Naive B cell (primary cell): ENCODE measurements around the gene MFRP. TPM values are rescaled to one million over a fixed set of nuclear protein-coding genes. Genes with fewer than 3 reads are reported as not detected.
A peak's percentile ranks its signal among the peaks of the same experiment; 100 is the strongest.

ENCODE experiments used
- ATAC-seq, 2 donors: fragments of 150-1000 bp; cut with Tn5 transposase; 2 replicates each; pipeline ENCODE4 v1.10.0; 2021; ENCODE audit warnings: low read depth in 2 of 2, mild to moderate bottlenecking in 2 of 2, moderate library complexity in 2 of 2
- DNase-seq: peaks from one replicate; pipeline ENCODE4 v3.0.0; 2022
- H3K27ac Mint-ChIP-seq, 6 donors: one replicate each; pipeline ENCODE4 v1.8.0; 2020 to 2022; ENCODE audit warnings: mild to moderate bottlenecking in 6 of 6, mixed read lengths in 6 of 6, moderate library complexity in 5 of 6, inconsistent platforms in 2 of 6
- H3K27me3 Mint-ChIP-seq, 3 donors: one replicate each; pipeline ENCODE4 v1.8.0; 2021 to 2022; ENCODE audit warnings: mixed read lengths in 3 of 3, mild to moderate bottlenecking in 1 of 3
- H3K36me3 Mint-ChIP-seq, 2 donors: one replicate each; pipeline ENCODE4 v1.8.0; 2020 to 2022; ENCODE audit warnings: mixed read lengths in 2 of 2, inconsistent platforms in 1 of 2, mild to moderate bottlenecking in 1 of 2
- H3K4me1 Mint-ChIP-seq, 3 donors: one replicate each; pipeline ENCODE4 v1.8.0; 2020 to 2022; ENCODE audit warnings: mixed read lengths in 3 of 3, inconsistent platforms in 1 of 3, mild to moderate bottlenecking in 1 of 3, moderate library complexity in 1 of 3
- H3K4me3 Mint-ChIP-seq, 8 donors: one replicate each; pipeline ENCODE4 v1.8.0; 2020 to 2022; ENCODE audit warnings: mild to moderate bottlenecking in 8 of 8, mixed read lengths in 8 of 8, moderate library complexity in 8 of 8, inconsistent platforms in 2 of 8
- H3K9me3 Mint-ChIP-seq, 7 donors: one replicate each; pipeline ENCODE4 v1.8.0; 2020 to 2022; ENCODE audit warnings: mixed read lengths in 7 of 7, mild to moderate bottlenecking in 5 of 7, inconsistent platforms in 2 of 7, moderate library complexity in 1 of 7
- polyA plus RNA-seq, 6 donors: library from polyadenylated mRNA; unstranded; fragments of 300-500 nt; fragmentation: Illumina TruSeq; gene quantifications; one replicate each; pipeline ENCODE4 v1.2.3, GENCODE V29; 2021; ENCODE audit warnings: low read depth in 6 of 6

Gene MFRP
- polyA plus RNA-seq, 6 donors from 2014 or later, result not detected

DNA sequence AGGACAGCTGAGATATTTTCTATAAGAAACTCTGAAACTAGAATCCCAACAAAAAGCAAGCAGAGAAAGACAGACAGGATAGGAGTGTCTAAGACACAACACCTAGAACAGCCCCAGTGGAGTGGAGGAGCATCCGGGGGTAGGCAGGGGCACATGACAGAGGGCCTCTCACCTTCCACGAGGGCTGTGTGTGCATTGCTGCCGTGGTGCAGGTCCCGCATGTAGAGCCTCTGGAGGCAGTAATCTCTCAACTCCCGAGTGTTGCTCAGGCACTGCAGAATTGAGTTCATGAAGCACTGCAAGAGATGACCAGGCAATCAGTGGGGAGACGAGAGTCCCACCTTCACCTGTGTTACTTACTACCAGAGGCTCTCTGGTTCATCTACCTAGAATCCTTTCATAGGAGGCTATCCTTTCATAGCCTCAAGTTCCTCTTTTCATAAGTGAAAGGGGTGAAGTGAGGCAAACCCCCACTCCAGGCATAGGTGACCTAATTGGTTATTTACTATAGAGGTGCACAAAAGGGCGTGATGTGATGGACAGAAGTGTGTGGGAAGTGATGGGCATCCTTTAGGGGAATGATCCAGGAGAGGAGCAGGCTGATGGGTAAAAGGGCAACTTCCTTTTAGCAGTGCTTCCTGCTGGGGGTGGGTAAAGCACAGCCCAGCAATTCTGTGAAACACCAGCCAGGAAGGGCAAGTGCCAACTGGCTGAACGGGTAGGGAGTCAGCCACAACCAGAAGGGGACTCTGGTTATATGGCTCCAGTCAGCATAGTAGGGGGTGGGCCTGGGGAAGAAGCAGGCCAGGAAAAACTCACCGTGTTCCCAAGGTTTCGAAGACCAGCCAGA, 13.1 kb upstream of the MFRP start:
- DNase-seq (no peak), ATAC-seq (peak in 1 of 2 donors; percentile 19)
- H3K4me3 Mint-ChIP-seq, result peak overlapping the region in 1 of 8 donors; percentile 16
- peaks cover 0 to 2% (median 0%) of the 10 kb centered on the region in 7 donors for H3K9me3 Mint-ChIP-seq
- peaks cover 0 to 4% of the 10 kb centered on the region in 2 donors for H3K36me3 Mint-ChIP-seq
- H3K27ac Mint-ChIP-seq, result peak overlapping the region in 1 of 6 donors; percentile 63
- peaks cover 32 to 46% (median 36%) of the 10 kb centered on the region in 3 donors for H3K4me1 Mint-ChIP-seq
- peaks cover 22 to 57% (median 49%) of the 10 kb centered on the region in 3 donors for H3K27me3 Mint-ChIP-seq

- Mint-ChIP-seq H3K9me3 (no peaks in the 10 kb centered on the region), H3K27ac (peak overlapping the region in 1 of 6 donors; percentile 88), H3K27me3 (peaks cover 31 to 57% (median 39%) of the 10 kb centered on the region in 3 donors), H3K4me3 (peak overlapping the region; percentile 57 to 94 (median 75)), H3K4me1 (peaks cover 28 to 35% (median 33%) of the 10 kb centered on the region in 3 donors), H3K36me3 (no peaks in the 10 kb centered on the region)
- ATAC-seq (no peak), DNase-seq (no peak)
Measured at GRCh38 chr11:119357074-119357473, 10.6 kb upstream of the MFRP start.

GRCh38 chr11:119356349-119357031, 10.0 kb upstream of the MFRP start:
- peaks cover 36 to 61% (median 42%) of the 10 kb centered on the region in 3 donors for H3K27me3 Mint-ChIP-seq
- no peaks in the 10 kb centered on the region for H3K9me3 Mint-ChIP-seq

DNA sequence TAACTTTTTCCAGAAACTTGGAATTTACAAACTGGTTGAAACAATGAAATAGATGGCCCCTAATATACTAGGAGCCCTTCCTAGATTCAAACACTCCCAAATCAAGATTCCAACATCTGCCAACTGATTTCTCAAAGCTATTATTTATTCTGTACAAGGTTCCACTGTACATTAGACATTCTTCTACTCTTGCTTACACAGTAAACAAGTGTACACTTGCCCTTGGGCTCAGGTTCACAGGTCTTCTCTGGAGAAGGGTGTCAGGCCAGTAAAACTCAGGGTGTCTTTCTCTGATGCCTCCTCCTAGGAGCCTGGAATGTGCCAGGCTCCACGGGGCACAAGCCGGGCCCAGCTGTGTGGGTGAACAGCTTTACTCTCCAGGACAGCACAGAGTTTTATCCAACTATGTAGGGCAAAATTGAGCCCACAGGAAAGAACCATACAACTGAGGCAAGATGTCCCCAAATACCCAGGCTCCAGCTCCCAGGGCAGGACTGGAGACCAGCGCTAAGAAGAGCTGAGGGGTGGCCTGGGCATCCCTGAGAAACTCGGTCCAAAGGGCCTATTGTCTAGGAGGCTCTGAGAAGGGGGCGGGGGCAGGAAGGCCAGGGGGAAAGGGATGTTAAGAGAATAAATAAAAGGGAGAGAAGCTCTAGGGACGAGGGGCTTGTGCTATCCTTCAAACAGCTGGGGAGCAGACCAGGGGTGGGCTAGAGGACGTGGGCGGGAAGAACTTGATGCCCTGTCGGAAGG, 8.8 kb upstream of the MFRP start:
- Mint-ChIP-seq H3K9me3 (no peaks in the 10 kb centered on the region), H3K36me3 (no peaks in the 10 kb centered on the region), H3K27ac (peak overlapping the region in 1 of 6 donors; percentile 90), H3K27me3 (peaks cover 41 to 73% (median 54%) of the 10 kb centered on the region in 3 donors), H3K4me3 (peak overlapping the region in 7 of 8 donors; percentile 35 to 96 (median 73)), H3K4me1 (peaks cover 28 to 35% (median 33%) of the 10 kb centered on the region in 3 donors)
- ATAC-seq (no peak), DNase-seq (no peak)

More at GRCh38 chr11:119356349-119357031, 10.0 kb upstream of the MFRP start:
- Mint-ChIP-seq H3K36me3 (no peaks in the 10 kb centered on the region), H3K27ac (peak overlapping the region in 5 of 6 donors; percentile 45 to 89 (median 83)), H3K4me1 (peaks cover 28 to 35% (median 33%) of the 10 kb centered on the region in 3 donors), H3K4me3 (peak overlapping the region; percentile 73 to 96 (median 94))
- ATAC-seq (peak; percentile 86 to 87), DNase-seq (peak; percentile 64)

DNA sequence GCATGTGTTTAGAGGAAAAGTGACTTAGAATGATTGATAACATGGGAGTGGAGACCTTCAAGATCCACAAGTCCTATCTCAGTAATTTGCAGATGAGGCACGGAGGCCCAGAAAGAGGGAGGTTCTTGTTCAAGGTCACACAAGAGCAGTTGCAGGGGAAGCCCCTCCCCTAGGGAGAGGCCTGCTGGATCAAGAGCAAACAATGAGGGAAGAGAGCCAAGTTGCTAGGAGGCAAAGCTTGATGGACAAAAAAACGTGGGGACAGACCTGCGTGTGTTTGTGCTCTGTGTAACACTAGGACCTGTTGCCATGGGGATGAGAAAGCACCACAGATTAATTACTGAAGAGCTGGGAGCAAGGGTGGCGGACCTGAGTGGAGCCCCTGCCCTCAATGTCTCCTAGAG, 6.4 kb upstream of the MFRP start:
- H3K27me3 Mint-ChIP-seq, result peaks cover 42 to 72% (median 57%) of the 10 kb centered on the region in 3 donors
- DNase-seq (no peak), ATAC-seq (no peak)
- no peaks in the 10 kb centered on the region for H3K36me3 Mint-ChIP-seq
- peak overlapping the region in 1 of 8 donors; percentile 19 for H3K4me3 Mint-ChIP-seq
- H3K27ac Mint-ChIP-seq, result no peak overlapping the region
- H3K9me3 Mint-ChIP-seq, result no peaks in the 10 kb centered on the region
- H3K4me1 Mint-ChIP-seq, result peaks cover 16 to 17% (median 16%) of the 10 kb centered on the region in 3 donors

DNA sequence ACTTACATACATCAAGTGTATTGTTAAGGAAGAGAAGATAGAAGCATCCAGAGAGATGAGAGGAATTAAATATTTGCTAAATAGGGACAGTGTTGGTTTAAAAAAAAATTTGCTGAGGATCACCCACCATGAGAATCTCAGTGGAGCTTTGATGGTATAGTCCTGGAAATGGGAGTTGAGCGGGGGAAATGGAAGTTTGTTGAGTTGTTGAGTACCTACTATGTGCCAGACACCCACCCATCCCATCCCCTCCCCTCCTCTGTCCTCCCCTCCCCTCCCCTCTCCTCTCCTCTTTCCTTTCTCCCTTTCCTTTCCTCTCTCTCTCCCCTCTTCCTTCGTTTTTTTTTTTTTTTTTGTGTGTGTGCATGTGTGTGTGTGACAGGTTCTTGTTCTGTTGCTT, 4.7 kb upstream of the MFRP start:
- H3K27ac Mint-ChIP-seq, result peak overlapping the region in 1 of 6 donors; percentile 21

DNA sequence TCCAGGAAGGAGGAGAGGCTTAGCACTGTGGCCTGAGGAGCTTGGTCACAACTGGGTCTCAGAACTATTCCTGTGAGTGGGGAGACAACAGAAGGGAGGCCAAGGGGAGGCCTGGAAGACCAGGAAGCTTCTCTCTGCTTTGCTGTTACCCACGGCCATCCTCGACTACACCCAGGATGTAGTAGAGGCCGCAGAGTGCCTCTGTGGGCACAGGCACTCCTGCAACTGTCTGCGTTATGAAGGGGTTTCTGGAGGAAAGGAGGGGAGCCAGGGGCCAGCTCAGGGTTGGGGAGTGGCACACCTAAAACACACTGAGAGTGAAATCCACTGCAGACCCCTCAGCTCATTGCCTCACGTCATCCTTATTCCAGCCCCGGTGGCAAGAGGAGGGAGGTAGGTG, 3.8 kb upstream of the MFRP start:
- no peaks in the 10 kb centered on the region for H3K9me3 Mint-ChIP-seq
- no peaks in the 10 kb centered on the region for H3K36me3 Mint-ChIP-seq
- H3K27me3 Mint-ChIP-seq, result peaks cover 44 to 72% (median 56%) of the 10 kb centered on the region in 3 donors
- H3K27ac Mint-ChIP-seq, result no peak overlapping the region
- peaks cover 0 to under 1% (median 0%) of the 10 kb centered on the region in 3 donors for H3K4me1 Mint-ChIP-seq
- no peak for DNase-seq
- no peak for ATAC-seq
- H3K4me3 Mint-ChIP-seq, result no peak overlapping the region

More for the DNA sequence above, 4.7 kb upstream of the MFRP start:
- H3K4me1 Mint-ChIP-seq, result peaks cover 3 to 5% (median 4%) of the 10 kb centered on the region in 3 donors
- ATAC-seq (no peak), DNase-seq (no peak)
- H3K27me3 Mint-ChIP-seq, result peaks cover 47 to 73% (median 56%) of the 10 kb centered on the region in 3 donors
- H3K4me3 Mint-ChIP-seq, result no peak overlapping the region
- no peaks in the 10 kb centered on the region for H3K36me3 Mint-ChIP-seq
- H3K9me3 Mint-ChIP-seq, result no peaks in the 10 kb centered on the region

DNA sequence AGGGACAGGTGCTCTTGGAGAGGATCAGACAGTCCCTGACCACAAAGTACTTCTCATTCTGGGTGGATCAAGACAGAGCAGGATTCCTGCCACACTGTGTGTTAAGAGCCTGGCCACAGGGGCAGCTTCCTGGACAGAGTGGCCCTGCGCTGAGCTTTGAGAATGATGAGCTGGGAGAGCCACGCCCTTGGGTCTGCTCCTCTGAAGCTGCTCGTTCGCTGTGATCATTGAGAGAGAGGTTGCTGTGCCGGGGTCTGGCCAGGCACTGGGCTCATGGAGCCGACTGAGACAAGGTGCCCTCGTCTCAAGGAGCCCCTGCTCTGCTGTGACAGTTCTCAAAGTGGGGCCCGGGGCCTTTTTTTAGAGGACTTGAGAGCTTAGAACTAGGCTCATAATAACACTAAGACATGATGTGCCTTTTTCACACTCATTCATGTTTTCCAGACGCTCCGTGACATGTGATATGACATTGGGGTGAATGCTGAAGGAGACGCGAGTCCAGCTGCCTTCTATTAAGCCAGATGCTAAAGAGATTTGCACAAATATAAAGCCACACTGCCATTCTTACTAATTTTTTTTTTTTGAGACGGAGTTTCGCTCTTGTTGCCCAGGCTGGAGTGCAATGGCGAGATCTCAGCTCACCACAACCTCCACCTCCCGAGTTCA, 1.6 kb upstream of the MFRP start:
- Mint-ChIP-seq H3K36me3 (no peaks in the 10 kb centered on the region), H3K4me3 (no peak overlapping the region), H3K4me1 (no peaks in the 10 kb centered on the region), H3K9me3 (no peaks in the 10 kb centered on the region), H3K27ac (no peak overlapping the region), H3K27me3 (peaks cover 34 to 73% (median 72%) of the 10 kb centered on the region in 3 donors)
- ATAC-seq (no peak), DNase-seq (no peak)

GRCh38 chr11:119347242-119347641, 737 bp upstream of the MFRP start:
- peaks cover 0 to under 1% (median 0%) of the 10 kb centered on the region in 3 donors for H3K4me1 Mint-ChIP-seq
- ATAC-seq, result no peak
- H3K36me3 Mint-ChIP-seq, result no peaks in the 10 kb centered on the region
- no peak overlapping the region for H3K27ac Mint-ChIP-seq
- H3K9me3 Mint-ChIP-seq, result no peaks in the 10 kb centered on the region
- no peak overlapping the region for H3K4me3 Mint-ChIP-seq
- no peak for DNase-seq
- peaks cover 27 to 74% (median 71%) of the 10 kb centered on the region in 3 donors for H3K27me3 Mint-ChIP-seq

- no peaks in the 10 kb centered on the region for H3K36me3 Mint-ChIP-seq
- no peak overlapping the region for H3K4me3 Mint-ChIP-seq
- no peak for DNase-seq
- no peak overlapping the region for H3K27ac Mint-ChIP-seq
- no peak for ATAC-seq
- no peaks in the 10 kb centered on the region for H3K9me3 Mint-ChIP-seq
- peaks cover 8 to 15% (median 12%) of the 10 kb centered on the region in 3 donors for H3K4me1 Mint-ChIP-seq
- H3K27me3 Mint-ChIP-seq, result peaks cover 26 to 72% (median 72%) of the 10 kb centered on the region in 3 donors
Measured at GRCh38 chr11:119345685-119346084, 820 bp downstream of the MFRP start.

GRCh38 chr11:119344291-119345010, 2.1 kb downstream of the MFRP start:
- no peak for DNase-seq
- H3K27ac Mint-ChIP-seq, result no peak overlapping the region
- ATAC-seq, result no peak
- H3K4me3 Mint-ChIP-seq, result no peak overlapping the region
- peaks cover 0 to under 1% of the 10 kb centered on the region in 2 donors for H3K36me3 Mint-ChIP-seq
- H3K9me3 Mint-ChIP-seq, result no peaks in the 10 kb centered on the region
- H3K27me3 Mint-ChIP-seq, result peaks cover 27 to 69% (median 67%) of the 10 kb centered on the region in 3 donors
- H3K4me1 Mint-ChIP-seq, result peaks cover 8 to 17% (median 15%) of the 10 kb centered on the region in 3 donors

DNA sequence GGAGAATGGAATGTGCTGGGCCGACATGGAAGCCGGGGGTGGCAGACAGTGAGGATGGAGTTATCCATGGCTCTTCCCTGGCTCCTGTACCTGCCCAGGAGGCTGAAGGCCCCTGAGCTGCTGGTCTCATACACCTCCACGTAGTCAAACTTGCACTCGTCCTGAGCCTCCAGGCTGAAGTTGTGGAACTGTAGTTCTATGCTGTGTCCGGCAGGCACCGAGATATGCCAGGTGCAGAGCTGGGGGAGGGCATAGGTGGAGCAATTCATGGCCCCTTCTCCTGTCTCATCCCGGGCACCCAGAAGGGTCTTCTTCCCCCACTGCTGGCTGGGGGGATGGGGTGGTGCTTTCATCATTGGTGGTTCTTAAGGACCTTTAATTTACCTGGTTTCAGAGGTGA, 2.8 kb downstream of the MFRP start:
- Mint-ChIP-seq H3K9me3 (no peaks in the 10 kb centered on the region), H3K4me1 (peaks cover 12 to 24% (median 22%) of the 10 kb centered on the region in 3 donors), H3K4me3 (no peak overlapping the region), H3K36me3 (peaks cover 0 to 8% of the 10 kb centered on the region in 2 donors), H3K27ac (no peak overlapping the region), H3K27me3 (peaks cover 31 to 76% (median 74%) of the 10 kb centered on the region in 3 donors)
- DNase-seq, result no peak
- no peak for ATAC-seq
